DND-41 (cell line): ENCODE measurements around the gene GINS2.

ENCODE experiments used
- CTCF ChIP-seq: IDR thresholded peaks from 2 replicates; pipeline ENCODE4 v1.5.1; 2012; ENCODE audit warnings: borderline replicate concordance, low read length, moderate library complexity, mild to moderate bottlenecking; ENCODE audit not compliant: poor library complexity, severe bottlenecking; ENCODE audit errors: extremely low read depth
- EZH2 ChIP-seq: IDR thresholded peaks from 3 replicates; pipeline ENCODE4 v1.6.1; 2012; ENCODE audit warnings: borderline replicate concordance, low read depth, mild to moderate bottlenecking, moderate library complexity, low read length, inconsistent platforms; ENCODE audit not compliant: severe bottlenecking

GRCh38 chr16:85651629-85652430, 36.9 kb downstream of the GINS2 start:
- no peak for TF ChIP-seq CTCF
- no peak for TF ChIP-seq EZH2
